ENCODE measurements around the gene ZPLD1. TPM values are rescaled to one million over a fixed set of nuclear protein-coding genes. Genes with fewer than 3 reads are reported as not detected.

Gene ZPLD1
- total RNA-seq, 1 experiment from 2014 or later = 0.15 TPM

DNA sequence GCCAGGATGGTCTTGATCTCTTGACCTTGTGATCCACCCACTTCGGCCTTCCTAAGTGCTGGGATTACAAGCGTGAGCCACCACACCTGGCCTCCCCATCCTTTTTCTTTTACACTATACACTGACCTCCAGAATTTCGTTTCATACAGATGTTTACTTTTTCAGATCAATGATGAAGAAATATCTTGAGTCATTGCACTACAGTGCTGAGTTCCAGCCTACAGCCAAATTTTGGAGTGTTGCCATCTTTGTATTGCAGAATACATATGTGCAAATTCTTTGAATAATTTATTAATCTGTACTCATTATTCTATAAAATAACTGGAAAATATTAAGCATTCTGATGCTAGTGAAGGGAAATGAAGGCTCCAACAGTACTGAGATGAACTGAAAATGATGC is 12.5 kb downstream of the ZPLD1 start:
- Histone ChIP-seq H4K20me1 (ENCODE audit: low read length) (no peaks in the 10 kb centered on the region), H3K9me2 (replicated peaks; ENCODE audit: low read length) (no peaks in the 10 kb centered on the region; the same call in 1 of the 2 replicates), H3F3A (ENCODE audit: low read length, unreplicated experiment) (no peaks in the 10 kb centered on the region), H3K4me2 (ENCODE audit: low read length) (no peak overlapping the region), H3K9ac (ENCODE audit: low read length) (no peak overlapping the region), H3K27me3 (ENCODE audit: low read length) (no peaks in the 10 kb centered on the region), H3K9me3 (ENCODE audit: low read length) (no peaks in the 10 kb centered on the region), H3K4me1 (ENCODE audit: insufficient read depth, low read length) (peaks cover 17% of the 10 kb centered on the region), H3K27ac (ENCODE audit: low read length) (no peak overlapping the region), H3K79me2 (ENCODE audit: low read length) (no peaks in the 10 kb centered on the region), H2AFZ (ENCODE audit: low read length) (no peak overlapping the region), H3K36me3 (ENCODE audit: low read depth, low read length) (no peaks in the 10 kb centered on the region), H3K4me3 (ENCODE audit: low read length) (no peak overlapping the region)
- no peak for TF ChIP-seq EZH2 (IDR thresholded peaks at IDR 0.05; ENCODE audit: low read length, unreplicated experiment)
- TF ChIP-seq EZH2phosphoT487 (IDR thresholded peaks at IDR 0.05; ENCODE audit: borderline replicate concordance, low read length) = no peak
- TF ChIP-seq, protein P1, sequence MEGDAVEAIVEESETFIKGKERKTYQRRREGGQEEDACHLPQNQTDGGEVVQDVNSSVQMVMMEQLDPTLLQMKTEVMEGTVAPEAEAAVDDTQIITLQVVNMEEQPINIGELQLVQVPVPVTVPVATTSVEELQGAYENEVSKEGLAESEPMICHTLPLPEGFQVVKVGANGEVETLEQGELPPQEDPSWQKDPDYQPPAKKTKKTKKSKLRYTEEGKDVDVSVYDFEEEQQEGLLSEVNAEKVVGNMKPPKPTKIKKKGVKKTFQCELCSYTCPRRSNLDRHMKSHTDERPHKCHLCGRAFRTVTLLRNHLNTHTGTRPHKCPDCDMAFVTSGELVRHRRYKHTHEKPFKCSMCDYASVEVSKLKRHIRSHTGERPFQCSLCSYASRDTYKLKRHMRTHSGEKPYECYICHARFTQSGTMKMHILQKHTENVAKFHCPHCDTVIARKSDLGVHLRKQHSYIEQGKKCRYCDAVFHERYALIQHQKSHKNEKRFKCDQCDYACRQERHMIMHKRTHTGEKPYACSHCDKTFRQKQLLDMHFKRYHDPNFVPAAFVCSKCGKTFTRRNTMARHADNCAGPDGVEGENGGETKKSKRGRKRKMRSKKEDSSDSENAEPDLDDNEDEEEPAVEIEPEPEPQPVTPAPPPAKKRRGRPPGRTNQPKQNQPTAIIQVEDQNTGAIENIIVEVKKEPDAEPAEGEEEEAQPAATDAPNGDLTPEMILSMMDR (conservative IDR thresholded peaks at IDR 0.05; ENCODE audit: low read depth, low read length) = no peak
- intact Hi-C loops (cut with micrococcal nuclease) = loop anchor here (5.0 kb wide), 1 partner anchor 125 kb away; no protein-coding TSS in a partner anchor
- no TSS peak for BruUV-seq (replicated peaks)
- ChIA-PET POLR2A (ENCODE audit: unreplicated experiment) (no interaction called here), CTCF (no interaction called here)
- no peak for ATAC-seq
- peak; percentile 78 for DNase-seq

- no peak for ATAC-seq
- H3K9ac ChIP-seq (ENCODE audit: low read length) = no peak overlapping the region
- H3K36me3 ChIP-seq (ENCODE audit: low read depth, low read length) = no peaks in the 10 kb centered on the region
- no peak overlapping the region for H3K4me3 ChIP-seq (ENCODE audit: low read length)
- H3F3A ChIP-seq (ENCODE audit: low read length, unreplicated experiment) = no peaks in the 10 kb centered on the region
- H3K27me3 ChIP-seq (ENCODE audit: low read length) = no peaks in the 10 kb centered on the region
- H3K4me2 ChIP-seq (ENCODE audit: low read length) = no peak overlapping the region
- H3K9me3 ChIP-seq (ENCODE audit: low read length) = no peaks in the 10 kb centered on the region
- peaks cover 20% of the 10 kb centered on the region for H3K4me1 ChIP-seq (ENCODE audit: insufficient read depth, low read length)
- ChIA-PET CTCF (no interaction called here), POLR2A (ENCODE audit: unreplicated experiment) (no interaction called here)
- no peak overlapping the region for H2AFZ ChIP-seq (ENCODE audit: low read length)
- no TSS peak for BruUV-seq (replicated peaks)
- no peak for DNase-seq
- H3K9me2 ChIP-seq (replicated peaks; ENCODE audit: low read length) = no peaks in the 10 kb centered on the region
- TF ChIP-seq EZH2 (IDR thresholded peaks at IDR 0.05; ENCODE audit: low read length, unreplicated experiment) = no peak
- TF ChIP-seq, protein P1 (conservative IDR thresholded peaks at IDR 0.05; ENCODE audit: low read depth, low read length) = no peak
- TF ChIP-seq EZH2phosphoT487 (IDR thresholded peaks at IDR 0.05; ENCODE audit: borderline replicate concordance, low read length) = no peak
- no peaks in the 10 kb centered on the region for H4K20me1 ChIP-seq (ENCODE audit: low read length)
- H3K79me2 ChIP-seq (ENCODE audit: low read length) = no peaks in the 10 kb centered on the region
- H3K27ac ChIP-seq (ENCODE audit: low read length) = no peak overlapping the region
- intact Hi-C loops (cut with micrococcal nuclease) = loop anchor here (5.0 kb wide), 1 partner anchor 127 kb away; no protein-coding TSS in a partner anchor
These were observed 14.5 kb downstream of the ZPLD1 start for GRCh38 chr3:102449341-102449740.

GRCh38 chr3:102449930-102450329 is 15.1 kb downstream of the ZPLD1 start:
- ATAC-seq (no peak), DNase-seq (peak; percentile 9)
- Histone ChIP-seq H3K4me1 (ENCODE audit: insufficient read depth, low read length) (peaks cover 23% of the 10 kb centered on the region), H3K4me2 (ENCODE audit: low read length) (no peak overlapping the region), H3K27me3 (ENCODE audit: low read length) (no peaks in the 10 kb centered on the region), H3K27ac (ENCODE audit: low read length) (no peak overlapping the region), H3K9me2 (replicated peaks; ENCODE audit: low read length) (no peaks in the 10 kb centered on the region), H3K79me2 (ENCODE audit: low read length) (no peaks in the 10 kb centered on the region), H4K20me1 (ENCODE audit: low read length) (no peaks in the 10 kb centered on the region), H3K9ac (ENCODE audit: low read length) (no peak overlapping the region), H3F3A (ENCODE audit: low read length, unreplicated experiment) (no peaks in the 10 kb centered on the region), H3K36me3 (ENCODE audit: low read depth, low read length) (no peaks in the 10 kb centered on the region), H3K9me3 (ENCODE audit: low read length) (no peaks in the 10 kb centered on the region), H2AFZ (ENCODE audit: low read length) (no peak overlapping the region), H3K4me3 (ENCODE audit: low read length) (no peak overlapping the region)
- BruUV-seq (replicated peaks) = no TSS peak
- no peak for TF ChIP-seq EZH2 (IDR thresholded peaks at IDR 0.05; ENCODE audit: low read length, unreplicated experiment)
- TF ChIP-seq EZH2phosphoT487 (IDR thresholded peaks at IDR 0.05; ENCODE audit: borderline replicate concordance, low read length) = no peak
- TF ChIP-seq, protein P1 (conservative IDR thresholded peaks at IDR 0.05; ENCODE audit: low read depth, low read length) = no peak
- intact Hi-C loops (cut with micrococcal nuclease) = loop anchor here (5.0 kb wide), 1 partner anchor 128 kb away; no protein-coding TSS in a partner anchor
- POLR2A ChIA-PET (ENCODE audit: unreplicated experiment) = no interaction called here
- CTCF ChIA-PET = no interaction called here
